Hindlimb muscle (tissue), 1 donor: ENCODE data around the gene PCID2. TPM values are rescaled to one million over a fixed set of nuclear protein-coding genes. Genes with fewer than 3 reads are reported as not detected.
"Not testable (repeated sequence)": the region's sequence is repeated elsewhere in the genome, so short reads cannot be mapped to it uniquely, and the experiment has no call there.

Source experiments
- DNase-seq: peaks from one replicate; pipeline ENCODE4 v3.0.0-alpha.2; 2013
- polyA plus RNA-seq: library from polyadenylated mRNA; unstranded; fragments of 120-200 nt; gene quantifications from one replicate; pipeline ENCODE4 v1.2.1, GENCODE V29; 2013; ENCODE audit not compliant: insufficient read length

Gene PCID2
- polyA plus RNA-seq, 1 donor = 37.6 TPM

- no peak for DNase-seq
Observed at GRCh38 chr13:113164492-113164891, 44.0 kb downstream of the PCID2 start.

GRCh38 chr13:113162783-113163685, 45.4 kb downstream of the PCID2 start:
- no peak for DNase-seq

GRCh38 chr13:113161975-113162374, 46.5 kb downstream of the PCID2 start:
- DNase-seq = not testable (repeated sequence)

- DNase-seq = no peak
Observed at GRCh38 chr13:113161433-113161832, 47.0 kb downstream of the PCID2 start.

- DNase-seq = no peak
Observed at GRCh38 chr13:113160983-113161382, 47.5 kb downstream of the PCID2 start.

GRCh38 chr13:113159701-113160100, 48.8 kb downstream of the PCID2 start:
- no peak for DNase-seq

GRCh38 chr13:113158946-113159345, 49.5 kb downstream of the PCID2 start:
- DNase-seq = no peak

- no peak for DNase-seq
Observed at GRCh38 chr13:113157929-113158747, 50.3 kb downstream of the PCID2 start, which contains the start of gene PROZ. TSS of gene PROZ (plus strand) at chr13:113158648. CDS start at chr13:113158661, 13 bp downstream.

- DNase-seq = no peak
Observed at GRCh38 chr13:113157206-113157928, 51.1 kb downstream of the PCID2 start.

GRCh38 chr13:113155982-113156655, 52.4 kb downstream of the PCID2 start:
- DNase-seq = no peak

- no peak for DNase-seq
Observed at GRCh38 chr13:113155201-113155600, 53.3 kb downstream of the PCID2 start.

- peak; percentile 70 for DNase-seq
Observed at GRCh38 chr13:113153810-113154748, 54.4 kb downstream of the PCID2 start.

- no peak for DNase-seq
Observed at GRCh38 chr13:113152984-113153809, 55.3 kb downstream of the PCID2 start.

- no peak for DNase-seq
Observed at GRCh38 chr13:113152691-113152983, 55.8 kb downstream of the PCID2 start.

- DNase-seq = peak; percentile 42
Observed at GRCh38 chr13:113151745-113152690, 56.5 kb downstream of the PCID2 start.

- DNase-seq = no peak
Observed at GRCh38 chr13:113150550-113151365, 57.7 kb downstream of the PCID2 start.

GRCh38 chr13:113149711-113150549, 58.5 kb downstream of the PCID2 start:
- no peak for DNase-seq
